Calu3 (cell line): ENCODE results near the gene RHCG. TPM values are rescaled to one million over a fixed set of nuclear protein-coding genes. Genes with fewer than 3 reads are reported as not detected.

Experiments
- BruUV-seq: library from RNA; stranded (reverse); fragments of 400-500 nt; replicated peaks from 2 replicates; lab custom pipeline; 2021; lab: Mats Ljungman, UMichigan
- CTCF ChIA-PET: fragments of 300-600 bp; sonication (Branson Sonifier 250); formaldehyde crosslinking; loops from one replicate; lab custom pipeline; 2022; ENCODE audit warnings: antibody characterized with exemption; lab: Charles Lee
- DNase-seq: peaks from one replicate; pipeline ENCODE4 v3.0.0; 2022
- H3K27ac Mint-ChIP-seq: one replicate; pipeline ENCODE4 v1.8.0; 2022; ENCODE audit warnings: mixed read lengths; ENCODE audit not compliant: unreplicated experiment
- H3K27me3 Mint-ChIP-seq: one replicate; pipeline ENCODE4 v1.8.0; 2022; ENCODE audit warnings: mixed read lengths; ENCODE audit not compliant: unreplicated experiment
- H3K36me3 Mint-ChIP-seq: one replicate; pipeline ENCODE4 v1.8.0; 2022; ENCODE audit warnings: mild to moderate bottlenecking, moderate library complexity, mixed read lengths; ENCODE audit not compliant: insufficient read depth, unreplicated experiment
- H3K4me1 Mint-ChIP-seq: one replicate; pipeline ENCODE4 v1.8.0; 2022; ENCODE audit warnings: mild to moderate bottlenecking, low read depth, mixed read lengths; ENCODE audit not compliant: unreplicated experiment
- H3K4me3 Mint-ChIP-seq: one replicate; pipeline ENCODE4 v1.8.0; 2022; ENCODE audit warnings: mild to moderate bottlenecking, low read depth, moderate library complexity, mixed read lengths; ENCODE audit not compliant: unreplicated experiment
- H3K9me3 Mint-ChIP-seq: one replicate; pipeline ENCODE4 v1.8.0; 2022; ENCODE audit warnings: low read depth, mixed read lengths; ENCODE audit not compliant: unreplicated experiment
- intact Hi-C: fragments of 100-400 bp; cut with micrococcal nuclease; formaldehyde crosslinking; loops from one replicate; pipeline ENCODE4 v1.10.0; 2022; ENCODE audit not compliant: unreplicated experiment
- total RNA-seq: library from RNA; stranded (reverse); gene quantifications from 2 replicates; pipeline ENCODE4 v1.2.3, GENCODE V29; 2022
- TF ChIP-seq, protein P1 (sequence below): fragments of 200-600 bp; IDR thresholded peaks from one replicate; pipeline ENCODE4 v1.8.0; 2022; ENCODE audit warnings: antibody characterized with exemption; ENCODE audit not compliant: unreplicated experiment

The RHCG gene
- total RNA-seq, 1 experiment from 2014 or later = 0.59 TPM

DNA sequence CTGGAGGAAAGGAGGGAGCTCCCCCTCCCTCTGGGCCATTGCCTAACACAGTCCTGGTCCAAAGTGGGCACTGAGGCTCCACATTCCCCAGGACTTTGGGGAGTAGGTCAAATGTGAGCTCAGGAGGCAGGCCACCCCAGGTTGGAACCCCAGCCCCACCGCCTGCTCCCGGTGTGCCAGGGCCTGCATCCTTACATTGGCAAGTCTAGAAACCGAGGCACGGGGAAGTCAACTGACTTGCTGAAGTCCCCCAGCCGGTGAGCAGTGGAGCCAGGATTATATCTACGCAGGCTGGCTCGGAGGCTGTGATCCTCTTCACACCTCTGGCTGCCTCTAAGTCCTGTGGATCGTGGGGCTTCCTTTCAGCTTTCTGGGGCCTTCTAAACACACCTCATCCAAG is 48.7 kb downstream of the RHCG start:
- no TSS peak for BruUV-seq
- Mint-ChIP-seq H3K27me3 (peaks cover 96% of the 10 kb centered on the region), H3K4me1 (no peaks in the 10 kb centered on the region), H3K4me3 (no peak overlapping the region), H3K9me3 (no peaks in the 10 kb centered on the region), H3K27ac (no peak overlapping the region), H3K36me3 (no peaks in the 10 kb centered on the region)
- TF ChIP-seq, protein P1, sequence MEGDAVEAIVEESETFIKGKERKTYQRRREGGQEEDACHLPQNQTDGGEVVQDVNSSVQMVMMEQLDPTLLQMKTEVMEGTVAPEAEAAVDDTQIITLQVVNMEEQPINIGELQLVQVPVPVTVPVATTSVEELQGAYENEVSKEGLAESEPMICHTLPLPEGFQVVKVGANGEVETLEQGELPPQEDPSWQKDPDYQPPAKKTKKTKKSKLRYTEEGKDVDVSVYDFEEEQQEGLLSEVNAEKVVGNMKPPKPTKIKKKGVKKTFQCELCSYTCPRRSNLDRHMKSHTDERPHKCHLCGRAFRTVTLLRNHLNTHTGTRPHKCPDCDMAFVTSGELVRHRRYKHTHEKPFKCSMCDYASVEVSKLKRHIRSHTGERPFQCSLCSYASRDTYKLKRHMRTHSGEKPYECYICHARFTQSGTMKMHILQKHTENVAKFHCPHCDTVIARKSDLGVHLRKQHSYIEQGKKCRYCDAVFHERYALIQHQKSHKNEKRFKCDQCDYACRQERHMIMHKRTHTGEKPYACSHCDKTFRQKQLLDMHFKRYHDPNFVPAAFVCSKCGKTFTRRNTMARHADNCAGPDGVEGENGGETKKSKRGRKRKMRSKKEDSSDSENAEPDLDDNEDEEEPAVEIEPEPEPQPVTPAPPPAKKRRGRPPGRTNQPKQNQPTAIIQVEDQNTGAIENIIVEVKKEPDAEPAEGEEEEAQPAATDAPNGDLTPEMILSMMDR = no peak
- intact Hi-C loops = no loop called here
- CTCF ChIA-PET = no interaction called here
- DNase-seq = no peak

DNA sequence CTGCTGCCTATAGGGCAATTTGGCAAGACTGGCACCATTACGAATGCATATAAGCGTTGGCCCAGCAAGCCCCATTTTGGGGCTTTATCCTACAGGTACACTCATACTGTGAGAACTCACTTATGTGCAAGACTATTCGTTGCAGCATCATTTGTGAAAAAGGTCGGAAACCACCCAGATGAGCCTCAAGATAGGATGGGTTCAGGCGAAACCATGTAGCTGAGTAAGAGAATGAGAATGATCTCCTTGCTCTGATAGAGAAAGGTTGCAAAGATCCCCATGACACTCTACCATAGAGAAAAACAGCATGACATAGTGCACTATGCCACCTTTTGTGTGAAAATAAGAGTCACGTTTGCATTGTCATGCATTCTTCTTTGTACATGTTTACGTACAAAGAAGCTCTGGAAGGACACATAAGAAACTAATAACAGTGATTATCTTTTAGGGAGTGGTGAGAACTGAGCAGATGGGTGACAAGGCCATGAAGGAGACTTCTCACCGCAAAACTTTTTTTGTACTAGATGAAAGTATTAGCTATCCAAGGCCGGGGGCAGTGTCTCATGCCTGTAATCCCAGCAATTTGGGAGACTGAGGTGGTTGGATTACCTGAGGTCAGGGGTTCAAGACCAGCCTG is 50.0 kb downstream of the RHCG start:
- Mint-ChIP-seq H3K4me3 (no peak overlapping the region), H3K27ac (no peak overlapping the region), H3K4me1 (no peaks in the 10 kb centered on the region), H3K9me3 (no peaks in the 10 kb centered on the region), H3K36me3 (no peaks in the 10 kb centered on the region), H3K27me3 (peaks cover 92% of the 10 kb centered on the region)
- TF ChIP-seq, protein P1 = no peak
- CTCF ChIA-PET = interaction anchor here (0.7 to 0.9 kb wide), 2 partner anchors 19 to 25 kb away, joined by 3 to 6 read pairs; no protein-coding TSS in a partner anchor
- no TSS peak for BruUV-seq
- intact Hi-C loops = no loop called here
- no peak for DNase-seq

DNA sequence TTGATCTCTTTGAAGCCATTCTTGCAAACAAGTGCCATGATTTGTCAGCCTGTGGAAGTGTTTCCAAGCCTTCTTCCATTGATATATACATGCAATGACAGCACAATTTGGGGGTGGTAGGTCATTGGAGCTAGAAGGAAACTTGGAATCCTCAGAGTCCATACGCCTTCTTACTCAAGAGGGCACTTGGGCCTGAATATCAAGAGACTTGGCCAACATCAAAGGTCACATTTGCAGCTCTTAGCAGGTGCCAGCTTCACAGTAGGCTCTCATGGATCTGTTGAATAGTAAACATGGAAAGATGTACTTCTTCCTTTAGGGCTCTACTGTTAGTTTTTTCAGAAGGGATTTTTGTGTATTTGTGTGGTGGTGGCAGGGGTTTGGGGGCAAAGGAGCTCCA is 50.9 kb downstream of the RHCG start:
- no peak overlapping the region for H3K4me3 Mint-ChIP-seq
- H3K36me3 Mint-ChIP-seq = no peaks in the 10 kb centered on the region
- no peak for DNase-seq
- TF ChIP-seq, protein P1 = no peak
- CTCF ChIA-PET = no interaction called here
- intact Hi-C loops = no loop called here
- H3K27ac Mint-ChIP-seq = no peak overlapping the region
- H3K9me3 Mint-ChIP-seq = no peaks in the 10 kb centered on the region
- peaks cover 88% of the 10 kb centered on the region for H3K27me3 Mint-ChIP-seq
- no TSS peak for BruUV-seq
- H3K4me1 Mint-ChIP-seq = no peaks in the 10 kb centered on the region

DNA sequence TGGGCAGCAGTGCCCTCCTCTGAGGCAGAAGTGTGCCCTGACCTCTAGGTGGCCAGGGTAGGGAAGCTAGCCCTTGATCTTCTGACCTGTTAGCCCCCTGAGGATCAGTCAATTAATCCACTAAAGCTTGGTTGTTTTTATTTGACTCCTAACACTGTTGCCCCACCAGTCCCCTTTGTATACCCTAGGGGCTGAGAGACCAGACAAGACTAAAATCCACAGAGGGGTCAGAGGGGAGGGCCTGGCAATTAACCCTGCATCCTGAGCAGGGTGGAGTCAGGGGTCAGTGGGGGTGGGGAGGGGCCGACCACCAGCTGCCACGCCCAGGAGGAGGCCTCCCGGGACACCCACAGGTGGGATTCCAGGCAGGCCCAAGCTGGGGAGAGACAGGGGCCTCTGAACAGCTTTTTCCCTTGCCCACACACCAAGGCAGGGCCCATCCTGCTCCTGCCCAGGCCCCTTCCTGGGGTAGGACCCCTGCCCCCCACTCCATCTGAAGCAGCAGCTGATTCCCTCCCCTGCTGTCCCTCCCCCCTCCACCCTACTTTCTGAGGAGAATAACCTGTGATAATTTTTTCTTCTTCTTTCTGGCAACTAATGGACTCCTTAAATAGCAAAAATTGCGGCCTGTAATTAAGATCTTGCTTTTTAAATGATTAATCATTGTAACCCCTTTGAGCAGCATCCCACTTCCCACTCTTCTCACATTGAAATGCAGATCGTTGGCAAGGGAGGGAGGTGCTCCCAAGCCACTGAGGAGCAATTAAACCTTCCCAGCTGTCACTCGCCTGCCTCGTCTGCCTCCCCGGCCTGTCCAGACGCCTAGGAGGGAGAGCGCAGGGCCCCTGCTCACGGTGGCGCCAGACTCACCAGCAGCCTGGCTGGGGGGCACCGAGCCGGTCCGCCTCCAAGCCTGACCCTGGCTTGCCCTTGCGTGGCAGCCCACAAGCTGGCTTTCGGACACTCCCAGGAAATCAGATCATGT is 51.9 kb downstream of the RHCG start:
- no peak for DNase-seq
- Mint-ChIP-seq H3K36me3 (no peaks in the 10 kb centered on the region), H3K4me3 (no peak overlapping the region), H3K4me1 (no peaks in the 10 kb centered on the region), H3K27me3 (peaks cover 87% of the 10 kb centered on the region), H3K9me3 (no peaks in the 10 kb centered on the region), H3K27ac (no peak overlapping the region)
- BruUV-seq = no TSS peak
- CTCF ChIA-PET = interaction anchor here (0.7 to 2.5 kb wide), 3 partner anchors 12 to 528 kb away, joined by 3 to 14 read pairs (median 3); no protein-coding TSS in a partner anchor
- intact Hi-C loops = no loop called here
- TF ChIP-seq, protein P1 = no peak
